ENCODE results near the gene DRC3. TPM values are rescaled to one million over a fixed set of nuclear protein-coding genes. Genes with fewer than 3 reads are reported as not detected.

The DRC3 gene
- total and polyA plus RNA-seq, 4 donors: 0.61 to 1.5 (median 1.1) TPM

DNA sequence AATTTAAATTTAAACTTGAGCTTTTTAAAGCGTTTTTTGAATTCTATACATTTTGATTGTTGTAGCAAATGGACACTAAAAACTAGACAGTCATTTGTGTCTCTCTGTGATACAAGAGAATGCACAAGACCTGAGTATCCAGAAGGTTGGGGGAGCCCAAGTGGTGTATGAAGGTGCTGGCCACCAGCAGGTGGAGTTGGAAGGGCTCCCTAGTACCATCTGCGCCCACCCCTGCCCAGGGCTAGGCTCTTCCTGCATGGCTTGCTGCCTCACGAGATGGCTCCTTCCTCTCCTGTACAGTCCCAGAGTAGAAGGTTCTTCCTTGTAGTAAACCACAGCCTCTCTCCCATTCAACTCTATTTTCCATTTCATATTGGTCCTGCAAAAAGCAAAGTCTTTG, 83.6 kb downstream of the DRC3 start:
- Histone ChIP-seq H3K9me3 (ENCODE audit: control insufficient read depth in 4 of 4, low read length in 3 of 4) (no peaks in the 10 kb centered on the region), H3K9ac (ENCODE audit: low read depth in 1 of 2, low read length in 2 of 2) (no peak overlapping the region), H3K4me3 (ENCODE audit: low read depth in 1 of 3, low read length in 3 of 3) (no peak overlapping the region), H3K4me1 (ENCODE audit: control insufficient read depth in 4 of 4, insufficient read depth in 4 of 4, low read length in 3 of 4) (no peaks in the 10 kb centered on the region), H3K36me3 (ENCODE audit: control insufficient read depth in 4 of 4, insufficient read depth in 3 of 4, low read depth in 1 of 4, low read length in 3 of 4) (peaks cover 3 to 31% (median 12%) of the 10 kb centered on the region in 4 donors), H3K27me3 (ENCODE audit: control insufficient read depth in 4 of 4, insufficient read depth in 4 of 4, low read length in 3 of 4) (no peaks in the 10 kb centered on the region), H3K27ac (ENCODE audit: low read depth in 1 of 2, low read length in 2 of 2) (no peak overlapping the region)
- TF ChIP-seq HNF4G (IDR thresholded peaks at IDR 0.05): no peak
- no peak for TF ChIP-seq NR2F2 (IDR thresholded peaks at IDR 0.05)
- no peak for TF ChIP-seq RAD21 (IDR thresholded peaks at IDR 0.05)
- TF ChIP-seq, protein P1, sequence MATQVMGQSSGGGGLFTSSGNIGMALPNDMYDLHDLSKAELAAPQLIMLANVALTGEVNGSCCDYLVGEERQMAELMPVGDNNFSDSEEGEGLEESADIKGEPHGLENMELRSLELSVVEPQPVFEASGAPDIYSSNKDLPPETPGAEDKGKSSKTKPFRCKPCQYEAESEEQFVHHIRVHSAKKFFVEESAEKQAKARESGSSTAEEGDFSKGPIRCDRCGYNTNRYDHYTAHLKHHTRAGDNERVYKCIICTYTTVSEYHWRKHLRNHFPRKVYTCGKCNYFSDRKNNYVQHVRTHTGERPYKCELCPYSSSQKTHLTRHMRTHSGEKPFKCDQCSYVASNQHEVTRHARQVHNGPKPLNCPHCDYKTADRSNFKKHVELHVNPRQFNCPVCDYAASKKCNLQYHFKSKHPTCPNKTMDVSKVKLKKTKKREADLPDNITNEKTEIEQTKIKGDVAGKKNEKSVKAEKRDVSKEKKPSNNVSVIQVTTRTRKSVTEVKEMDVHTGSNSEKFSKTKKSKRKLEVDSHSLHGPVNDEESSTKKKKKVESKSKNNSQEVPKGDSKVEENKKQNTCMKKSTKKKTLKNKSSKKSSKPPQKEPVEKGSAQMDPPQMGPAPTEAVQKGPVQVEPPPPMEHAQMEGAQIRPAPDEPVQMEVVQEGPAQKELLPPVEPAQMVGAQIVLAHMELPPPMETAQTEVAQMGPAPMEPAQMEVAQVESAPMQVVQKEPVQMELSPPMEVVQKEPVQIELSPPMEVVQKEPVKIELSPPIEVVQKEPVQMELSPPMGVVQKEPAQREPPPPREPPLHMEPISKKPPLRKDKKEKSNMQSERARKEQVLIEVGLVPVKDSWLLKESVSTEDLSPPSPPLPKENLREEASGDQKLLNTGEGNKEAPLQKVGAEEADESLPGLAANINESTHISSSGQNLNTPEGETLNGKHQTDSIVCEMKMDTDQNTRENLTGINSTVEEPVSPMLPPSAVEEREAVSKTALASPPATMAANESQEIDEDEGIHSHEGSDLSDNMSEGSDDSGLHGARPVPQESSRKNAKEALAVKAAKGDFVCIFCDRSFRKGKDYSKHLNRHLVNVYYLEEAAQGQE (IDR thresholded peaks at IDR 0.05): no peak
- TF ChIP-seq, protein P2, sequence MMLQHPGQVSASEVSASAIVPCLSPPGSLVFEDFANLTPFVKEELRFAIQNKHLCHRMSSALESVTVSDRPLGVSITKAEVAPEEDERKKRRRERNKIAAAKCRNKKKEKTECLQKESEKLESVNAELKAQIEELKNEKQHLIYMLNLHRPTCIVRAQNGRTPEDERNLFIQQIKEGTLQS (IDR thresholded peaks at IDR 0.05): no peak
- no peak for TF ChIP-seq SP1 (IDR thresholded peaks at IDR 0.05)
- no peak for TF ChIP-seq HNF4A (conservative IDR thresholded peaks at IDR 0.05)
- TF ChIP-seq EGR1 (IDR thresholded peaks at IDR 0.05; ENCODE audit: low read depth in 2 of 2): no peak
- TF ChIP-seq, protein P3, sequence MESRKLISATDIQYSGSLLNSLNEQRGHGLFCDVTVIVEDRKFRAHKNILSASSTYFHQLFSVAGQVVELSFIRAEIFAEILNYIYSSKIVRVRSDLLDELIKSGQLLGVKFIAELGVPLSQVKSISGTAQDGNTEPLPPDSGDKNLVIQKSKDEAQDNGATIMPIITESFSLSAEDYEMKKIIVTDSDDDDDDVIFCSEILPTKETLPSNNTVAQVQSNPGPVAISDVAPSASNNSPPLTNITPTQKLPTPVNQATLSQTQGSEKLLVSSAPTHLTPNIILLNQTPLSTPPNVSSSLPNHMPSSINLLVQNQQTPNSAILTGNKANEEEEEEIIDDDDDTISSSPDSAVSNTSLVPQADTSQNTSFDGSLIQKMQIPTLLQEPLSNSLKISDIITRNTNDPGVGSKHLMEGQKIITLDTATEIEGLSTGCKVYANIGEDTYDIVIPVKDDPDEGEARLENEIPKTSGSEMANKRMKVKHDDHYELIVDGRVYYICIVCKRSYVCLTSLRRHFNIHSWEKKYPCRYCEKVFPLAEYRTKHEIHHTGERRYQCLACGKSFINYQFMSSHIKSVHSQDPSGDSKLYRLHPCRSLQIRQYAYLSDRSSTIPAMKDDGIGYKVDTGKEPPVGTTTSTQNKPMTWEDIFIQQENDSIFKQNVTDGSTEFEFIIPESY (IDR thresholded peaks at IDR 0.05): no peak
- no peak for TF ChIP-seq JUND (IDR thresholded peaks at IDR 0.05)
- TF ChIP-seq, protein P4, sequence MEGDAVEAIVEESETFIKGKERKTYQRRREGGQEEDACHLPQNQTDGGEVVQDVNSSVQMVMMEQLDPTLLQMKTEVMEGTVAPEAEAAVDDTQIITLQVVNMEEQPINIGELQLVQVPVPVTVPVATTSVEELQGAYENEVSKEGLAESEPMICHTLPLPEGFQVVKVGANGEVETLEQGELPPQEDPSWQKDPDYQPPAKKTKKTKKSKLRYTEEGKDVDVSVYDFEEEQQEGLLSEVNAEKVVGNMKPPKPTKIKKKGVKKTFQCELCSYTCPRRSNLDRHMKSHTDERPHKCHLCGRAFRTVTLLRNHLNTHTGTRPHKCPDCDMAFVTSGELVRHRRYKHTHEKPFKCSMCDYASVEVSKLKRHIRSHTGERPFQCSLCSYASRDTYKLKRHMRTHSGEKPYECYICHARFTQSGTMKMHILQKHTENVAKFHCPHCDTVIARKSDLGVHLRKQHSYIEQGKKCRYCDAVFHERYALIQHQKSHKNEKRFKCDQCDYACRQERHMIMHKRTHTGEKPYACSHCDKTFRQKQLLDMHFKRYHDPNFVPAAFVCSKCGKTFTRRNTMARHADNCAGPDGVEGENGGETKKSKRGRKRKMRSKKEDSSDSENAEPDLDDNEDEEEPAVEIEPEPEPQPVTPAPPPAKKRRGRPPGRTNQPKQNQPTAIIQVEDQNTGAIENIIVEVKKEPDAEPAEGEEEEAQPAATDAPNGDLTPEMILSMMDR (IDR thresholded peaks at IDR 0.05; ENCODE audit: low read depth, low read length, missing input control): no peak
- no peak for DNase-seq (ENCODE audit: low spot score)
- 92% methylated on average over 3 of the region's 3 CpGs for WGBS

DNA sequence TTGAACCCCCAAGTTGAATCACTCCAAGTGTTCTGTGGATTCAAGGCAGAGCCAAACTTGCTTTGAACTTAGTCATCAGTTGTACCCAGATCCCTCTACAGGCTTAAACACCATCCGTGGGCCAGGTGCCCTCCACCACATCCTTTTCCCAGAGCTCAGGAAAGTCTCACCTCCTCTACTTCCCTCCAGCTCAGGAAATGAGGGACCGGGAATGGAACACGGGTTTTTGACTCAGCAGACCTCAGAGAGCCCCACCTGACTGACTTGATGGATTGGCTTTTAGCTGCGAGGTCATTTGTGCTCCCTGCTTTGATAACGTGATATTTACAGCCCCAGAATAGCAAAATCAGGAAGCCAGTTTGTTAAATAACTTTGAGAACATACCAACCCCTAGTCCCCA, 86.6 kb downstream of the DRC3 start:
- Histone ChIP-seq H3K9ac (ENCODE audit: low read depth in 1 of 2, low read length in 2 of 2) (no peak overlapping the region), H3K4me1 (ENCODE audit: control insufficient read depth in 4 of 4, insufficient read depth in 4 of 4, low read length in 3 of 4) (no peaks in the 10 kb centered on the region), H3K9me3 (ENCODE audit: control insufficient read depth in 4 of 4, low read length in 3 of 4) (no peaks in the 10 kb centered on the region), H3K27ac (ENCODE audit: low read depth in 1 of 2, low read length in 2 of 2) (no peak overlapping the region), H3K36me3 (ENCODE audit: control insufficient read depth in 4 of 4, insufficient read depth in 3 of 4, low read depth in 1 of 4, low read length in 3 of 4) (peaks cover 3 to 50% (median 22%) of the 10 kb centered on the region in 4 donors), H3K27me3 (ENCODE audit: control insufficient read depth in 4 of 4, insufficient read depth in 4 of 4, low read length in 3 of 4) (no peaks in the 10 kb centered on the region), H3K4me3 (ENCODE audit: low read depth in 1 of 3, low read length in 3 of 3) (no peak overlapping the region)
- no peak for DNase-seq (ENCODE audit: low spot score)
- WGBS: 82% methylated on average over 5 of the region's 5 CpGs
- no peak for TF ChIP-seq GABPA (IDR thresholded peaks at IDR 0.05 in 1 of 2, conservative IDR thresholded peaks at IDR 0.05 in 1 of 2)
- no peak for TF ChIP-seq FOXA2 (IDR thresholded peaks at IDR 0.05)
- no peak for TF ChIP-seq YY1 (IDR thresholded peaks at IDR 0.05)
- TF ChIP-seq TAF1 (conservative IDR thresholded peaks at IDR 0.05): no peak
- TF ChIP-seq SP1 (IDR thresholded peaks at IDR 0.05): no peak
- TF ChIP-seq, protein P1 (IDR thresholded peaks at IDR 0.05): no peak
- TF ChIP-seq, protein P5, sequence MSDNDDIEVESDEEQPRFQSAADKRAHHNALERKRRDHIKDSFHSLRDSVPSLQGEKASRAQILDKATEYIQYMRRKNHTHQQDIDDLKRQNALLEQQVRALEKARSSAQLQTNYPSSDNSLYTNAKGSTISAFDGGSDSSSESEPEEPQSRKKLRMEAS (IDR thresholded peaks at IDR 0.05): no peak
- no peak for TF ChIP-seq RXRA (IDR thresholded peaks at IDR 0.05)
- TF ChIP-seq EGR1 (IDR thresholded peaks at IDR 0.05; ENCODE audit: low read depth in 2 of 2): no peak
- no peak for TF ChIP-seq JUND (IDR thresholded peaks at IDR 0.05)
- TF ChIP-seq FOXA1 (IDR thresholded peaks at IDR 0.05): no peak
- TF ChIP-seq, protein P3 (IDR thresholded peaks at IDR 0.05): no peak
- no peak for TF ChIP-seq RAD21 (IDR thresholded peaks at IDR 0.05)
- TF ChIP-seq HNF4A (conservative IDR thresholded peaks at IDR 0.05): no peak
